GM21528 (cell line): ENCODE results near the gene MACIR.
"Not testable (repeated sequence)": the region's sequence is repeated elsewhere in the genome, so short reads cannot be mapped to it uniquely, and the experiment has no call there.

ENCODE experiments used
- ATAC-seq: cut with Tn5 transposase; IDR thresholded peaks from one replicate; pipeline ENCODE4 v1.9.1; 2021; ENCODE audit warnings: mild to moderate bottlenecking, moderate library complexity; ENCODE audit not compliant: unreplicated experiment, low FRiP score

The MACIR gene

GRCh38 chr5:103258368-103258956 lies at the start of gene MACIR:
MACIR (plus strand) TSS chr5:103258763; CDS start chr5:103275920, 17,157 bp downstream.
- ATAC-seq, result peak; percentile 79

GRCh38 chr5:103209065-103209464 lies 49.5 kb upstream of the MACIR start:
- no peak for ATAC-seq

- no peak for ATAC-seq
These were observed 47.6 kb upstream of the MACIR start for GRCh38 chr5:103210952-103211351.

- ATAC-seq, result peak; percentile 77
These were observed 46.7 kb upstream of the MACIR start for GRCh38 chr5:103211576-103212561.

- no peak for ATAC-seq
These were observed 42.4 kb upstream of the MACIR start for GRCh38 chr5:103216137-103216536.

GRCh38 chr5:103216697-103217096 lies 41.9 kb upstream of the MACIR start:
- no peak for ATAC-seq

- no peak for ATAC-seq
These were observed 41.5 kb upstream of the MACIR start for GRCh38 chr5:103217101-103217500.

GRCh38 chr5:103218164-103218563 lies 40.4 kb upstream of the MACIR start:
- no peak for ATAC-seq

- not testable (repeated sequence) for ATAC-seq
These were observed 39.5 kb upstream of the MACIR start for GRCh38 chr5:103219074-103219473.

GRCh38 chr5:103223031-103223955 lies 35.3 kb upstream of the MACIR start:
- no peak for ATAC-seq

- peak; percentile 92 for ATAC-seq
These were observed 34.3 kb upstream of the MACIR start for GRCh38 chr5:103224118-103224893.

GRCh38 chr5:103224894-103225246 lies 33.7 kb upstream of the MACIR start:
- ATAC-seq, result no peak

- no peak for ATAC-seq
These were observed 30.5 kb upstream of the MACIR start for GRCh38 chr5:103228061-103228460.

- ATAC-seq, result no peak
These were observed 30.0 kb upstream of the MACIR start for GRCh38 chr5:103228588-103228987.

GRCh38 chr5:103232393-103232999 lies 26.1 kb upstream of the MACIR start:
- no peak for ATAC-seq

GRCh38 chr5:103234239-103234975 lies 24.2 kb upstream of the MACIR start:
- no peak for ATAC-seq

GRCh38 chr5:103235891-103236290 lies 22.7 kb upstream of the MACIR start:
- ATAC-seq, result no peak

- no peak for ATAC-seq
These were observed 20.8 kb upstream of the MACIR start for GRCh38 chr5:103237778-103238177.

- no peak for ATAC-seq
These were observed 14.9 kb upstream of the MACIR start for GRCh38 chr5:103243665-103244064.
